ENCODE results near the gene STAT5B. TPM values are rescaled to one million over a fixed set of nuclear protein-coding genes. Genes with fewer than 3 reads are reported as not detected.
"Not testable (repeated sequence)": the region's sequence is repeated elsewhere in the genome, so short reads cannot be mapped to it uniquely, and the experiment has no call there.

The STAT5B gene
- polyA plus RNA-seq, 4 donors: 13.4 to 53.6 (median 20.1) TPM

DNA sequence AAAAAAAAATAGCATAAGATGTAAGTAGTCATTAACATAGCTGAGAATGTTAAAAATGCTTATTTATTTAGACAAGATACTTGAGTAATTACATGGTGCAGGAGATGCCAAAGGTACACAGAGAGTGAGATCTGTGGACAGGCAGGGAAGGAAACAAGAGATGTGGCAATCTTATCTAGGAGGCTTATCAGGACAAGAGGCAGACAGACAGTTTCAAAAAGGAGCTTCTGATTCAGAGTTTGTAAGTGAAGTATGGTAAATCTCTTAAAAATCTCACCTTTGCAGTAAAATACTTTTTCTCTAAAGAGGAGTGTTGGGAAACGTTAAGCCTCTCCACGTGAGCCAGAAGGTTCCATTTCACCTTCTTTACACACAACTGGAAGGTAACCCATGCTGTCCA is 62.0 kb downstream of the STAT5B start:
- H3K27me3 ChIP-seq (ENCODE audit: control insufficient read depth in 3 of 3, insufficient read depth in 3 of 3, low read length in 3 of 3): no peaks in the 10 kb centered on the region
- H3K9me3 ChIP-seq (ENCODE audit: control insufficient read depth in 2 of 2, insufficient read depth in 1 of 2, low read depth in 1 of 2, low read length in 1 of 2): no peaks in the 10 kb centered on the region
- H3K36me3 ChIP-seq (ENCODE audit: control insufficient read depth in 3 of 3, insufficient read depth in 2 of 3, low read depth in 1 of 3, low read length in 3 of 3): peaks cover 5 to 76% (median 16%) of the 10 kb centered on the region in 3 donors
- H3K4me1 ChIP-seq (ENCODE audit: control insufficient read depth in 3 of 3, insufficient read depth in 2 of 3, low read depth in 1 of 3, low read length in 2 of 3): no peaks in the 10 kb centered on the region
- no peak overlapping the region for H3K4me3 ChIP-seq (ENCODE audit: low read depth in 1 of 3, low read length in 3 of 3)
- H3K27ac ChIP-seq (ENCODE audit: low read depth in 1 of 3, low read length in 2 of 3): no peak overlapping the region
- FAIRE-seq (no peak), DNase-seq (no peak)
- WGBS, 3 donors: 81 to 88% (median 83%) methylated on average over 2 of the region's 2 CpGs

DNA sequence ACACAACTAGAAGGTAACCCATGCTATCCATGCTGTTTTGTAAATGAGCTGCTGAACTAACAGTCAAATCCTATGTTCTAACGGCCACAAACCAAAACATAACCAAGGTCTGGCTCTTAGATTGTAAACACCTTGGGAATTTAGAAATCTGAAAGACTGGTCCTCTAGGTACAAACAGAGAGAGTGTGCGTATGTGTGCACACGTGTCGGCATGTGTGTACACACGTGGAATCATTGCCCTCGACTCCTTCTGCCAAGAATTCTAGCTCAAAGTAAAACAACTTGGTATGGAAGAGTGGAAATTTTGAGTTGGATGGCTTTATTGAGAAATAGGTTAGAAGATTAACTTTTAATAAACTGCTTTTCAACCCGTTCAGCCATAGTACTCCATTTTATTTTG is 63.8 kb downstream of the STAT5B start:
- Histone ChIP-seq H3K4me3 (ENCODE audit: low read depth in 1 of 3, low read length in 3 of 3) (no peak overlapping the region), H3K27me3 (ENCODE audit: control insufficient read depth in 3 of 3, insufficient read depth in 3 of 3, low read length in 3 of 3) (no peaks in the 10 kb centered on the region), H3K36me3 (ENCODE audit: control insufficient read depth in 3 of 3, insufficient read depth in 2 of 3, low read depth in 1 of 3, low read length in 3 of 3) (peaks cover 2 to 74% (median 9%) of the 10 kb centered on the region in 3 donors), H3K4me1 (ENCODE audit: control insufficient read depth in 3 of 3, insufficient read depth in 2 of 3, low read depth in 1 of 3, low read length in 2 of 3) (no peaks in the 10 kb centered on the region), H3K9me3 (ENCODE audit: control insufficient read depth in 2 of 2, insufficient read depth in 1 of 2, low read depth in 1 of 2, low read length in 1 of 2) (no peaks in the 10 kb centered on the region), H3K27ac (ENCODE audit: low read depth in 1 of 3, low read length in 2 of 3) (peak overlapping the region in 1 of 3 donors; percentile 73)
- whole genome bisulfite sequencing, 3 donors: 79 to 85% (median 80%) methylated on average over 7 of the region's 7 CpGs
- no peak for FAIRE-seq
- DNase-seq: no peak

- not testable (repeated sequence) for DNase-seq; H3K9me3 ChIP-seq (ENCODE audit: control insufficient read depth in 2 of 2, insufficient read depth in 1 of 2, low read depth in 1 of 2, low read length in 1 of 2); FAIRE-seq; H3K27me3 ChIP-seq (ENCODE audit: control insufficient read depth in 3 of 3, insufficient read depth in 3 of 3, low read length in 3 of 3); H3K4me3 ChIP-seq (ENCODE audit: low read depth in 1 of 3, low read length in 3 of 3); H3K4me1 ChIP-seq (ENCODE audit: control insufficient read depth in 3 of 3, insufficient read depth in 2 of 3, low read depth in 1 of 3, low read length in 2 of 3)
- WGBS, 3 donors: 63 to 78% (median 67%) methylated on average over 7 to 9 of the region's 9 CpGs
- Histone ChIP-seq H3K36me3 (ENCODE audit: control insufficient read depth in 3 of 3, insufficient read depth in 2 of 3, low read depth in 1 of 3, low read length in 3 of 3) (peaks cover 2 to 71% (median 6%) of the 10 kb centered on the region in 3 donors), H3K27ac (ENCODE audit: low read depth in 1 of 3, low read length in 2 of 3) (peak overlapping the region in 1 of 3 donors; percentile 73)
Observed at GRCh38 chr17:42211921-42212341, 64.3 kb downstream of the STAT5B start.

DNA sequence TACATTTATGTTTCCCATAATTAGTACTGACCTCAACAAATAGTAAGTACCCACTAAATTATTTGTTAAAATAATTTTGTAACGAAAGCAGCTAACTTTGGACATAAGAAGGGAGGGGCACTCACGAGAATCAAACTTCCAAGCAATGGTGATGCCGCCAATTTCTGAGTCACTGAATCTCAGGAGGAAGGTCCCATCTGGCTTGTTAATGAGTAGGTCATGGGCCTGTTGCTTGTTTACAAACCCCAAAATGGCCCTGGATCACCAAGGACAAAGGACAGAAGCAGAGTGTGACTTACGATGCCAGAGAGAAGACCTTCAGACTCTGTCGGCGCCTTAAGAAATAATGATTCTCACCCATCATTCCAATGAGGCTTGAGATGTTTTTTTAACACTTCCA is 66.1 kb downstream of the STAT5B start:
- no peak for DNase-seq
- Histone ChIP-seq H3K4me1 (ENCODE audit: control insufficient read depth in 3 of 3, insufficient read depth in 2 of 3, low read depth in 1 of 3, low read length in 2 of 3) (no peaks in the 10 kb centered on the region), H3K4me3 (ENCODE audit: low read depth in 1 of 3, low read length in 3 of 3) (no peak overlapping the region), H3K9me3 (ENCODE audit: control insufficient read depth in 2 of 2, insufficient read depth in 1 of 2, low read depth in 1 of 2, low read length in 1 of 2) (no peaks in the 10 kb centered on the region), H3K27me3 (ENCODE audit: control insufficient read depth in 3 of 3, insufficient read depth in 3 of 3, low read length in 3 of 3) (no peaks in the 10 kb centered on the region), H3K36me3 (ENCODE audit: control insufficient read depth in 3 of 3, insufficient read depth in 2 of 3, low read depth in 1 of 3, low read length in 3 of 3) (peaks cover 2 to 74% (median 6%) of the 10 kb centered on the region in 3 donors), H3K27ac (ENCODE audit: low read depth in 1 of 3, low read length in 2 of 3) (no peak overlapping the region)
- 91 to 95% (median 93%) methylated on average over 6 of the region's 6 CpGs for WGBS, 3 donors
- FAIRE-seq: no peak

GRCh38 chr17:42206153-42206612 is 70.0 kb downstream of the STAT5B start:
- not testable (repeated sequence) for H3K27me3 ChIP-seq (ENCODE audit: control insufficient read depth in 3 of 3, insufficient read depth in 3 of 3, low read length in 3 of 3); H3K4me3 ChIP-seq (ENCODE audit: low read depth in 1 of 3, low read length in 3 of 3); FAIRE-seq; DNase-seq; H3K27ac ChIP-seq (ENCODE audit: low read depth in 1 of 3, low read length in 2 of 3); H3K9me3 ChIP-seq (ENCODE audit: control insufficient read depth in 2 of 2, insufficient read depth in 1 of 2, low read depth in 1 of 2, low read length in 1 of 2); H3K4me1 ChIP-seq (ENCODE audit: control insufficient read depth in 3 of 3, insufficient read depth in 2 of 3, low read depth in 1 of 3, low read length in 2 of 3)
- 74 to 88% (median 79%) methylated on average over 8 of the region's 8 CpGs for WGBS, 3 donors
- peaks cover 2 to 78% (median 6%) of the 10 kb centered on the region in 3 donors for H3K36me3 ChIP-seq (ENCODE audit: control insufficient read depth in 3 of 3, insufficient read depth in 2 of 3, low read depth in 1 of 3, low read length in 3 of 3)

DNA sequence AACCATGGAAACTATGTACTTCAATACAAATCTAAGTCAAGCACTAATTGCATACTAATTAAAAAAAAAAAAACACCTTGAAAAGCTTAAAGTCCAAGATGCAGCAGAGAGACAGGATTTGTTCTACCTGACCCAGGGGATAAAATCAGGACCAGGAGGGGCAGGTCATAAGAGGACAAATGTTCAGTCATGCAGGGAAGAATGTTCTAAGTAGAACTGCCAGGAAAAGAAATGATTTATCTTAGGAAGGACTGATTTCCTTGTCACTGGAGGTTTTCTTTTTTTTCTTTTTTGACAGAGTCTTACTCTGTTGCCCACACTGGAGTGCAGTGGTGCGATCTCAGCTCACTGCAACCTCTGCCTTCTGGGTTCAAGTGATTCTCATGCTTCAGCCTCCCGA is 72.8 kb downstream of the STAT5B start:
- 95 to 100% (median 96%) methylated on average over 2 of the region's 2 CpGs for WGBS, 3 donors
- Histone ChIP-seq H3K4me3 (ENCODE audit: low read depth in 1 of 3, low read length in 3 of 3) (no peak overlapping the region), H3K9me3 (ENCODE audit: control insufficient read depth in 2 of 2, insufficient read depth in 1 of 2, low read depth in 1 of 2, low read length in 1 of 2) (no peaks in the 10 kb centered on the region), H3K27ac (ENCODE audit: low read depth in 1 of 3, low read length in 2 of 3) (no peak overlapping the region), H3K4me1 (ENCODE audit: control insufficient read depth in 3 of 3, insufficient read depth in 2 of 3, low read depth in 1 of 3, low read length in 2 of 3) (peaks cover 0 to 20% (median 0%) of the 10 kb centered on the region in 3 donors), H3K27me3 (ENCODE audit: control insufficient read depth in 3 of 3, insufficient read depth in 3 of 3, low read length in 3 of 3) (no peaks in the 10 kb centered on the region), H3K36me3 (ENCODE audit: control insufficient read depth in 3 of 3, insufficient read depth in 2 of 3, low read depth in 1 of 3, low read length in 3 of 3) (peaks cover 0 to 76% (median 6%) of the 10 kb centered on the region in 3 donors)
- FAIRE-seq (no peak), DNase-seq (peak in 1 of 2 donors; percentile 18)

- no peak overlapping the region for H3K27ac ChIP-seq (ENCODE audit: low read depth in 1 of 3, low read length in 2 of 3)
- 95 to 97% (median 97%) methylated on average over 5 of the region's 5 CpGs for WGBS, 3 donors
- no peak for FAIRE-seq
Observed at GRCh38 chr17:42202696-42203095, 73.5 kb downstream of the STAT5B start.

DNA sequence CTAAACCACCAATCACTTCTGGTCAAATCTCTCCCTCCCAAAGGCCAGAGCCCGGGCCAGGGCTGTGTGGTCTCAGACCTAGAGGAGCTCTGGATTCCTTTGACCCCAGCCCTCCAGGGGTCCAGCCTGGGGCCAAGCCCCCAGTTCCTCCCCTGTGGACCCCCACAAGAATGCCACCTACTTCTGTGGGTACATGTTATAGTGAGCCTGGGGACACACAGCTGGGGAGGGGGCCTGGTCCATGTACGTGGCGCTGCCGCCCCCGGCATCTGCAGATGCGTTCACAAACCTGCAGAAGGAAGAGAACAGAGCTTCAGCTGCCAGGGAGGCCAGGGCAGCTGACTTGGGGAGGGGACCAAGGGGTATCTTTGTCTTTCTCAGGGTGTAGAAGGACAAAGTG is 74.0 kb downstream of the STAT5B start:
- Histone ChIP-seq H3K27me3 (ENCODE audit: control insufficient read depth in 3 of 3, insufficient read depth in 3 of 3, low read length in 3 of 3) (no peaks in the 10 kb centered on the region), H3K27ac (ENCODE audit: low read depth in 1 of 3, low read length in 2 of 3) (no peak overlapping the region), H3K9me3 (ENCODE audit: control insufficient read depth in 2 of 2, insufficient read depth in 1 of 2, low read depth in 1 of 2, low read length in 1 of 2) (no peaks in the 10 kb centered on the region), H3K4me3 (ENCODE audit: low read depth in 1 of 3, low read length in 3 of 3) (no peak overlapping the region), H3K36me3 (ENCODE audit: control insufficient read depth in 3 of 3, insufficient read depth in 2 of 3, low read depth in 1 of 3, low read length in 3 of 3) (peaks cover 0 to 70% (median 6%) of the 10 kb centered on the region in 3 donors), H3K4me1 (ENCODE audit: control insufficient read depth in 3 of 3, insufficient read depth in 2 of 3, low read depth in 1 of 3, low read length in 2 of 3) (peaks cover 0 to 20% (median 0%) of the 10 kb centered on the region in 3 donors)
- FAIRE-seq (no peak), DNase-seq (no peak)
- WGBS, 3 donors: 95 to 98% (median 97%) methylated on average over 6 of the region's 6 CpGs

More at GRCh38 chr17:42202696-42203095, 73.5 kb downstream of the STAT5B start:
- peaks cover 0 to 20% (median 0%) of the 10 kb centered on the region in 3 donors for H3K4me1 ChIP-seq (ENCODE audit: control insufficient read depth in 3 of 3, insufficient read depth in 2 of 3, low read depth in 1 of 3, low read length in 2 of 3)
- H3K9me3 ChIP-seq (ENCODE audit: control insufficient read depth in 2 of 2, insufficient read depth in 1 of 2, low read depth in 1 of 2, low read length in 1 of 2): no peaks in the 10 kb centered on the region
- DNase-seq: no peak
- no peak overlapping the region for H3K4me3 ChIP-seq (ENCODE audit: low read depth in 1 of 3, low read length in 3 of 3)
- peaks cover 0 to 70% (median 6%) of the 10 kb centered on the region in 3 donors for H3K36me3 ChIP-seq (ENCODE audit: control insufficient read depth in 3 of 3, insufficient read depth in 2 of 3, low read depth in 1 of 3, low read length in 3 of 3)
- H3K27me3 ChIP-seq (ENCODE audit: control insufficient read depth in 3 of 3, insufficient read depth in 3 of 3, low read length in 3 of 3): no peaks in the 10 kb centered on the region

GRCh38 chr17:42201458-42201772 is 74.8 kb downstream of the STAT5B start:
- Histone ChIP-seq H3K9me3 (ENCODE audit: control insufficient read depth in 2 of 2, insufficient read depth in 1 of 2, low read depth in 1 of 2, low read length in 1 of 2) (no peaks in the 10 kb centered on the region), H3K4me1 (ENCODE audit: control insufficient read depth in 3 of 3, insufficient read depth in 2 of 3, low read depth in 1 of 3, low read length in 2 of 3) (peaks cover 0 to 20% (median 0%) of the 10 kb centered on the region in 3 donors), H3K4me3 (ENCODE audit: low read depth in 1 of 3, low read length in 3 of 3) (no peak overlapping the region), H3K36me3 (ENCODE audit: control insufficient read depth in 3 of 3, insufficient read depth in 2 of 3, low read depth in 1 of 3, low read length in 3 of 3) (peaks cover 0 to 64% (median 6%) of the 10 kb centered on the region in 3 donors), H3K27ac (ENCODE audit: low read depth in 1 of 3, low read length in 2 of 3) (peak overlapping the region in 1 of 3 donors; percentile 60), H3K27me3 (ENCODE audit: control insufficient read depth in 3 of 3, insufficient read depth in 3 of 3, low read length in 3 of 3) (no peaks in the 10 kb centered on the region)
- 75 to 86% (median 79%) methylated on average over 10 of the region's 10 CpGs for WGBS, 3 donors
- DNase-seq (no peak), FAIRE-seq (no peak)

Measured in small intestine (tissue), 7 donors.